PFSK-1 (cell line): Measurements from ENCODE around the gene BCL11B.

Experiments
- POLR2AphosphoS5 ChIP-seq: IDR thresholded peaks from 2 replicates; pipeline ENCODE4 v1.6.1; 2012; ENCODE audit warnings: low read depth, mild to moderate bottlenecking, control low read depth, low read length, moderate library complexity
- SIN3A ChIP-seq: IDR thresholded peaks from 2 replicates; pipeline ENCODE4 v1.6.1; 2012; ENCODE audit warnings: mild to moderate bottlenecking, low read length, moderate library complexity, borderline replicate concordance; ENCODE audit not compliant: insufficient read depth
- TAF1 ChIP-seq: IDR thresholded peaks from 2 replicates; pipeline ENCODE4 v1.6.1; 2012; ENCODE audit warnings: low read length, control low read depth, borderline replicate concordance; ENCODE audit not compliant: insufficient read depth
- TF ChIP-seq, protein P1 (sequence below), 2 experiments: IDR thresholded peaks; 2 replicates each; pipeline versions ENCODE4 v1.6.1 to v1.8.0; 2011 to 2012; ENCODE audit warnings: low read depth in 2 of 2, low read length in 2 of 2, control low read depth in 1 of 2, inconsistent platforms in 1 of 2, mild to moderate bottlenecking in 1 of 2, moderate library complexity in 1 of 2; ENCODE audit not compliant: insufficient read depth in 1 of 2

DNA sequence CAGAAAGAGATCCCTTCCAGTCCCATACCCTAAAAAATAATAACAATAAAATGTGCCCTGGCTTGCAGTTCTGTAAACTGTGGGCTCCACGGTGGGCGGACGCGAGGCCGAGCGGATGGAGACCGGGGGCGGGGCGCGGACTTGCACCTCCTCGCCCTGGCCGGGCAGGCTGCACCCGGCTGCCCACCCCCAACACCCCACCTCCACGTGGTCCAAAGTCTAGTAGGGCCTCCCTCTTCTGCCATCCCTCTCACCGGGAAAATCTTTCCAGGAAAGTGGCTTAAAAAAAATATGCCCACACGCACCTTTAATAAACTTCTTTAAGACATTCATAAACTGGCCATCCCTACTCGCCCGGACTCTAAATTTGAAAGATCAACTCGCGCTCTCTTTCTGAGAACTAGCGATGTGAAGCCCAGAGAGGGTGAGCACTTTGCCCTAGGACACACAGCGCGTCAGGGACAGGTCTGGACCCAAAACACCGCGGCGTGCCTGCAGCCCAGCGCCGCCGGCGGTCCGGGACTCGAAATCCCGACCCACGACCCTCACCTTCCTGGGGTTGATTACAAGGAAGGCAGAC lies 1.9 kb upstream of the BCL11B start:
- TF ChIP-seq TAF1 (no peak), POLR2AphosphoS5 (no peak), SIN3A (no peak)
- TF ChIP-seq, protein P1, sequence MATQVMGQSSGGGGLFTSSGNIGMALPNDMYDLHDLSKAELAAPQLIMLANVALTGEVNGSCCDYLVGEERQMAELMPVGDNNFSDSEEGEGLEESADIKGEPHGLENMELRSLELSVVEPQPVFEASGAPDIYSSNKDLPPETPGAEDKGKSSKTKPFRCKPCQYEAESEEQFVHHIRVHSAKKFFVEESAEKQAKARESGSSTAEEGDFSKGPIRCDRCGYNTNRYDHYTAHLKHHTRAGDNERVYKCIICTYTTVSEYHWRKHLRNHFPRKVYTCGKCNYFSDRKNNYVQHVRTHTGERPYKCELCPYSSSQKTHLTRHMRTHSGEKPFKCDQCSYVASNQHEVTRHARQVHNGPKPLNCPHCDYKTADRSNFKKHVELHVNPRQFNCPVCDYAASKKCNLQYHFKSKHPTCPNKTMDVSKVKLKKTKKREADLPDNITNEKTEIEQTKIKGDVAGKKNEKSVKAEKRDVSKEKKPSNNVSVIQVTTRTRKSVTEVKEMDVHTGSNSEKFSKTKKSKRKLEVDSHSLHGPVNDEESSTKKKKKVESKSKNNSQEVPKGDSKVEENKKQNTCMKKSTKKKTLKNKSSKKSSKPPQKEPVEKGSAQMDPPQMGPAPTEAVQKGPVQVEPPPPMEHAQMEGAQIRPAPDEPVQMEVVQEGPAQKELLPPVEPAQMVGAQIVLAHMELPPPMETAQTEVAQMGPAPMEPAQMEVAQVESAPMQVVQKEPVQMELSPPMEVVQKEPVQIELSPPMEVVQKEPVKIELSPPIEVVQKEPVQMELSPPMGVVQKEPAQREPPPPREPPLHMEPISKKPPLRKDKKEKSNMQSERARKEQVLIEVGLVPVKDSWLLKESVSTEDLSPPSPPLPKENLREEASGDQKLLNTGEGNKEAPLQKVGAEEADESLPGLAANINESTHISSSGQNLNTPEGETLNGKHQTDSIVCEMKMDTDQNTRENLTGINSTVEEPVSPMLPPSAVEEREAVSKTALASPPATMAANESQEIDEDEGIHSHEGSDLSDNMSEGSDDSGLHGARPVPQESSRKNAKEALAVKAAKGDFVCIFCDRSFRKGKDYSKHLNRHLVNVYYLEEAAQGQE (IDR thresholded peaks at IDR 0.05; ENCODE audit: insufficient read depth in 1 of 2, low read depth in 2 of 2, low read length in 2 of 2), result no peak
